HG03571 (cell line): Measurements from ENCODE around the gene CRYGB.
A peak's percentile ranks its signal among the peaks of the same experiment; 100 is the strongest.

Source experiments
- ATAC-seq: cut with Tn5 transposase; IDR thresholded peaks from one replicate; pipeline ENCODE4 v1.9.1; 2021; ENCODE audit not compliant: unreplicated experiment

The CRYGB gene, protein sequence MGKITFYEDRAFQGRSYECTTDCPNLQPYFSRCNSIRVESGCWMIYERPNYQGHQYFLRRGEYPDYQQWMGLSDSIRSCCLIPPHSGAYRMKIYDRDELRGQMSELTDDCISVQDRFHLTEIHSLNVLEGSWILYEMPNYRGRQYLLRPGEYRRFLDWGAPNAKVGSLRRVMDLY

DNA sequence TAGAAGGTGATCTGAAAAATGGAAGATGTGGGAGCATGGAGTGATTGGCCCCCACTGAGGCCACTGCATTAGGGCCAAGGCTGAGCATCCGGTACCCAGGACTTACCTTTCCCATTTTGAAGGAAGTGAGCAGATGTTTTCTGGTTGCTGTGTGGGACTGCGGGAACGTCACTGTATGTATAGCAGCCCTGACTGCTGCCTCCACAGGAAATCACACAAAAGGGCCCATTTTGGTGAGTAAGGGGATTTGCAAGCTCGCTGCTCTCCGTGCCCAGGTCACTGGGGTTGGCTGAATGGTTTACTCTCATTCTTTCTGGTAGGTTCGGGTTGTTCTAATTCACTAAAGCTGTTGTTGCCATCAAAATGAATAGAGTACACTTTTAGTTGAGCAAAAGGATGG, at the start of gene CRYGB:
CRYGB (minus strand) TSS at position 153 of the 400 bp plus-strand sequence; CDS start at position 115, 38 bp downstream.
- no peak for ATAC-seq

- ATAC-seq, result no peak
Observed at GRCh38 chr2:208195531-208195930, 49.6 kb upstream of the CRYGB start.

GRCh38 chr2:208192611-208193236, 46.8 kb upstream of the CRYGB start:
- no peak for ATAC-seq

GRCh38 chr2:208189810-208190503, 44.0 kb upstream of the CRYGB start, which contains the start of gene C2orf80:
Gene C2orf80 (minus strand): TSS chr2:208190030. CDS start chr2:208186986, 3,044 bp downstream.
- no peak for ATAC-seq

- no peak for ATAC-seq
Observed at GRCh38 chr2:208189069-208189809, 43.3 kb upstream of the CRYGB start.

- ATAC-seq, result no peak
Observed at GRCh38 chr2:208186893-208187292, 40.9 kb upstream of the CRYGB start.

DNA sequence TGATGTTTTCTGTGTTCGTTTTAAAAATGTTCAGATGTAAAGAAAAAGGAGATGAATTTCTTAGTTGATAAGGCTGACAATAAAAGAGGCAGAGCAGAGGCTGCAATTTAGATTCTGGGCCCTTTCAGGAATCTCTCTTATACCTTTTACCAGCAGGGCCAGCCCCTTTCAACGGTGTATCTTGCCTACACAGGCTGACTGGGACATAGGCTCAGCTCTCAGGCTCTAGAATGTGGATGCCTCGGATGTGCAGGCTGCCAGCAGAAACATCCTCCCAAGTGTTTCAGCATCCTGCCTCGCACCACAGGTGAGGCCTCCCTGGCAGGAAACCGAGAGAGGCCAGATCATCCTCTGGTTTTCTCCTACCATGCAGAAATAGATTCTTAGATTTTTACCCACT, 40.5 kb upstream of the CRYGB start:
- no peak for ATAC-seq

DNA sequence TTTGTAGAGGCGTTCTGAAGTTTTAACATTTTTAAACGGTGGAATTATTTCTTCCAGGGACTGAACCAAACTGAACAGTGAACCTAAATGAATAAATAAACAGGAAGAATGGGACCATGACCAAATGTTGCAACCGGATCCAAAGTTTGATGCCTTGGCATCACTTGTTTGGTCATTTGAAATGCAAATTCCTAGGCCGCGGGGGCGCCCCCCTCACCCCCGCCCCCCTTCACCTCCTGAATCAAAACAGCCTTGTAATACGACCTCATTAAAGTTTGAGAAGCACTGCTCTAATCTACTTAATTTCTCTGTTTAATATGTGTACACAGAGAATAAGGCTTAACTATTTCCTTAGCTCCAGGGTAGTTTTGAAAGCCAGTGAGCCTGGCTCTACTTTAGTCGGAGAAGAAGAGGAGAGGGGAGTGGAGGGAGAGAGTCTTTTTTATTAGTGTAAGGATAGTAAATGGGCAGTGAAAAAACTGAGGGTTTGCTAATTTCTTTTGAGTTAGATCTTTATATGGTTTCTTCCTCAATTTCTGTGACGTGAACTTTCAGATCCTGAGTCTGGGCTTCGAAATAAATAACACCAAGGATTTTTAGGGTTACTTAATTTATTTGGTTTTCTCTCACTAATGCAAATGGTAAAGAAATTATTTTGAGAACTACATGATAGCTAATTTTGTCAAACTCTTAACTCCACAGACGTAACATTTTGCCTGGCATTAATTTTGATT, 38.2 kb upstream of the CRYGB start:
- no peak for ATAC-seq

DNA sequence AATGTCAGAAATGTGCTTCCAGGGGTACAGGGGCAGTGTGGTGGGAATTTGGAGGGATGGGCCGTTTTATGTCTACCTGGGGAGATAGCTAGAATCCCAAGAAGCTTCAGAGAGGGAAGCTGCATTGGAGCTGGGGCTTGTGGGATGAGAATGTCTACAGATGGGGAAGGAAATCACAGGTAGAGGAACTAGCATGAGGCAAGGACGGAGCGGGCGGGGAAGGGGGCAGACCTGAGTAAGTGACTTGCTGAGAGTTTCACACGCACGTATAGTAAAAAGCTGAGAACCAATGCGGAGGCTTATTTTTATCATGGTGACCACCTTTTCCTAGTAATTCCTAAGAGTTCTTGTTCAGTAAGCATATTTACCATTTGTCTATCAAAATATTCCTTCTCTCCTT, 37.6 kb upstream of the CRYGB start:
- ATAC-seq, result no peak

DNA sequence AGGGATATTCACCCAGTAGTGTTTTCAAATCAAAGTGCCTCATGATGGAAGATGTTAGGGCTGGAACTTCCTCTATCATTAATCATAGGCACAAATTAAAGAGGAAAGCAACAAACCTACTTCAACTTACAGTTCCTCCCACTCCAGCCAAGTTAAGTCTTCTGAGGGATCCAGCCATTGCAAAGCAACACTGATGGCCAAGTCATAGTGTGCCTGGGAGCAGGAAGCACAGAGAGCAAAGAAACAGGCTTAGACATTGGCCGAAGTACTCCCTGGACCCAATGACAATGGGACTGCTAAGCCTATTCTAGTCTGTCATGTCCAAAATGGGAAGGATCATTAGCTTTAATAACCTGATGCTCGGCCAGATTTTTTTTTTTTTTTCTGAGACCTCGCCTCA, 36.9 kb upstream of the CRYGB start:
- no peak for ATAC-seq

DNA sequence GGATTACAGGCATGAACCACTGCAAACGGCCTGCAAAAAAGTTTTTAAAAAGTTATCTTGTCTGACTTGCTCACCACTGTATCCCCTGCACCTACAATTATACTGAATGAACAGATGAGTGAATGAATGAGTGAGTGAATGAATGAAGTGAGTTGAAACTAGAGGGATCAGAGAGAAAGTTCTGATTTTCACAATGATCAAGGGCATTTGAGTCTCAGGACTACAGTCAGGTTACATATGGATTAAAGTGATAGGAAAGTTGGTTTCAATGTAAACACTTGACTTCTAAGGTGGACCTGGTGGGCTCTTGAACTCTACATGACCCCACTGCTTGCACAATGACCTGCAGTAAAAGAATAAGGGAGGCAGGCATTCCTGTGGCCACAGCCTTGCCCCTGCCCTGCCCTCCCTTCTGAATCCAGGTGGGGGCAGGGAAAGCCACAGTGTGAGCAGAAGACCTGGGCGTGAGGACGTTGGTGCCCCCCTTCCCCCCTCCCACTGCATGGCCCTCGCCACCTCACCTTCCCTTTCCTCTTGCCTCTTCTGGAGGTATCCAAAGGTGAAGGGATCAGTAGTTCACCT, 33.2 kb upstream of the CRYGB start:
- ATAC-seq, result no peak

- ATAC-seq, result no peak
Observed at GRCh38 chr2:208175840-208176153, 29.8 kb upstream of the CRYGB start.

DNA sequence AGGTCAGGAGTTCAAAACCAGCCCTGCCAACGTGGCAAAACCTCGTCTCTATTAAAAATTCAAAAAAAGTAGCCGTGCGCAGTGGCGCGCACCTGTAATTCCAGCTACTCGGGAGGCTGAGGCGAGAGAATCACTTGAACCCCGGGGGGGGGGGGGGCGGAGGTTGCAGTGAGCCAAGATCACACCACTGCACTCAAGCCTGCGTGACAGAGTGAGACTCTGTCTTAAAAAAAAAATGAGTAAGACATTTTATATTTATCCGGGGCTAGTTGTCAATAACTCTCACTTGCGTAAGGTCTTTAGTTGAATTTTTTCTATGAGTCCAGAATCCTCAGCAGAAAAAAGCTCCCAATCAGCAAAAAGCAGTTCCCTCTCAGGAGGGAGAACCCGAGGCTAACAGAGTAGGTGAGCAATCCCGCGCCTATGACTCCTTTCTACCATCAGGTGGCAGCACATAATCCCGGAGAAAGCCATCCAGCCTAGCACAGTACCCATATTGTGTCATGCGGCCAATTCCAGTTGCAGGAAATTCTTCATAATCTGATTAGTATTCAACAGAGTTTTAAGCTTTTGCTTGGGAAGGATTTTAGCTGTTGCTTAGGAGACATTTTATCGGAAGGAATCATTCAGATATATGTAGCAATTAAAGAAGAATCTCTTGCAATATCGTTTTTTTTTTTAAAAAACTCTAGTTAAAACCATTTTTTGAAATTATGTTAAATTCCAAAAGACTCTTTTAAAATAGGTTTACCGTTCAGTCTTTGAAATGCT, 29.3 kb upstream of the CRYGB start:
- ATAC-seq, result peak; percentile 96

DNA sequence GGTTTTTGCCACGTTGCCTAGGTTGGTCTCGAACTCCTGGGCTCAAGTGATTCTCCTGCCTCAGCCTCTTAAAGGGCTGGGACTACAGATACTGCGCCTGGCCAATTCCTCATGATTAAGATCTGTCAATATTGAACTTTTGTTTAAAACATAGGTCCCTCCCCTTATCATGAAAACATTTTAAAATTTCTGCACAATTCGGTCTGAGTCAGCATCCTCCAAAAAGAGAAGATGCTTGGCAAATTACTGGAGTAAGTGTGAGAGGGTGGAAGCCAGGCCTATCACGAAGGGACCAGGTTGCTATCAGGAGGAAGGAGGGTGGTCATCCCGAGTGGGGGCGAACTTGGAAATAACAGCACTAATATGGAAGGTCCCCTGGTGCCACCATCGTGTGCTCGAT, 28.2 kb upstream of the CRYGB start:
- no peak for ATAC-seq

DNA sequence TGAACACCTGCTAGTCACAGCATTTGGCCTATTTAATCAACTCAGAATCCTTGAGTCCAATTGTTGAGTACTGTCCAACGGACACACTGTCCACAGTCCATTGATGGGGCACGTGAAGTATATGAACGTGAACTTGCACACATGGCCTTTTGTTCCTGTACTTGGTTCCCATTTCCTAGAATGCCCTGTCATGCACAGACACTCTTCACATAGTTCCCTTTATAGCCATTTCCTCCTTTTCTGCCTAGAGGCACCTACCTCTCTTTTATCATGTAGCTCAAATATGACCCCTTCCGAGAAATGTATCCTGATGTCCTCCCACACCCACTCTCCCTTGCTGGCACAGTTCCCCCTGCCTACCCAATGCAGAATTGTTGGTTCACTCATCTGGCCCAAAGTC, 26.2 kb upstream of the CRYGB start:
- ATAC-seq, result no peak

DNA sequence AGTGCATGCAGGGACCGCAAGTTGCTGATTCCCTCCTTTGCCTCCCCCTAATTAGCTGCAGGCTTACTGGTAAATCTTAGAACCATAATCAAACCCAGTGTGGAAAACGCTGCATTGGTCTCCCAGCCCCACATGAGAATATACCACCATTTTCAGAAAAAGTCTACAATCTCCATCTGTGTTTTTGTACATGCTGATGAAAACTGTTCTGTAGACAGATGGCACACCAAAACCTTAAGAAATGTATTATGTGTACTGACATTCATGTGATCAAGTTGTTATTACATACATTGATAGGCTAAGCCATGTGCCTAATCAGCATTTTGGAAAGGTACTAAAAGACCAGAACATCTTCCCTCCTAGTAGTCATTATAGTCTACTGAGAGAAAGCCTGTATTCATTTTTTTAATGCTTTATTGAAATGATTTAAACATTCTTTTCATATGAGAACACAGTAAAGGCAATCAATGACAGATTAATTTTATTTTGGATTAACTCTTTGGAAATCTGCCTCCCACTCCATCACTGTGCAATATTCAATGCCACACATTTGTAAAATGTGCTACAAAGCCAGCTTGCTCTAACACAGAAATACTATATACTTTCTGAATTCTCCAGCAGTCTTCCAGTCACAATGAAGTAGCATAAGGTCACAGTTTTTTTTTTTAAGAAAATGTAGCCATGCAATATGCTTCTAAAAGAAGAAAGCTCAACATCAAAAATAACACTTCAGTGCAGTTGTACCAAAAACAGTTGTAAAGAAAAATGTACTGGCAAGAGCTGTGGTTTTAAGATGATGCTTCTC, 19.2 kb upstream of the CRYGB start:
- ATAC-seq, result no peak

DNA sequence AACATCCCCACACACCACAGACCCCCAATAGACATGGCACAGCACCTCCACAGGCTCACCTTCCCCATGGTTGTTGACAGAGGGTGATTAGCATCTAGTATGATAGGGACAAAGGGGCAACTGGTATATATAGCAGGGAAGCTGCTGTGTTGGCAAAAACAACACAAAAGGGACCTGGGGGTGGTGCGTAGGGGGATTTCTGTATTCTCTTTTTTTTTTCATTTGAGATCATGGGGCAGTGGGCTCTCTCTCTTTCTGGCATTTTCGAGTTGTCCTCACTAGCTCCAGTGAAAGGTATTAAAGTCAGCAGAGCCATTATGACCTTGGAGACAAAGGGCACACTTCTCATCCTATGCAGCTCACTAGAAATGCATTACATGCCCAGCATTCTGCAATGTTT, 17.5 kb upstream of the CRYGB start, which contains the start of gene CRYGA:
CRYGA (minus strand) TSS at position 101 of the 400 bp plus-strand sequence; CDS start at position 68, 33 bp downstream.
- no peak for ATAC-seq

GRCh38 chr2:208156439-208156838, 10.5 kb upstream of the CRYGB start:
- no peak for ATAC-seq

DNA sequence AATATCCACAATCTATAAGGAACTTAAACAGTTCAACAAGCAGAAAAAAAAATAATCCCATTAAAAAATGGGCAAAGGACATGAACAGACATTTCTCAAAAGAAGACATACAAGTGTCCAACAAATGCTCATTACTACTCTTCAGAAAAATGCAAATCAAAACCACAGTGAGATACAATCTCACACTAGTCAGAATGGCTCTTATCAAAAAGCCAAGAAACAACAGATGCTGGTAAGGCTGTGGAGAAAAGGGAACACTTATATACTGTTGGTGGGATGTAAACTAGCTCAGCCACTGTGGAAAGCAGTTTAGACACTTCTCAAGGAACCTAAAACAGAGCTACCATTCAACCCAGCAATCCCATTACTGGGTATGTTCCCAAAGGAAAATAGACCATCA, 7.2 kb upstream of the CRYGB start:
- ATAC-seq, result no peak
